Activated CD8-positive, alpha-beta T cell treated with anti-CD3 and anti-CD28 coated beads, Interleukin-2, amount 10 ng/mL, durations not matched to agents 7 days and 5 days (primary cell): ENCODE measurements around the gene LPCAT4. TPM values are rescaled to one million over a fixed set of nuclear protein-coding genes. Genes with fewer than 3 reads are reported as not detected.
A peak's percentile ranks its signal among the peaks of the same experiment; 100 is the strongest.

Source experiments
- ATAC-seq: fragments of 150-1000 bp; cut with Tn5 transposase; one replicate; pipeline ENCODE4 v1.10.0; 2021; ENCODE audit warnings: moderate library complexity
- CTCF ChIA-PET: fragments of 350-600 bp; sonication (Branson Sonifier 250); formaldehyde crosslinking; loops from one replicate; lab custom pipeline; 2021; ENCODE audit warnings: antibody characterized with exemption; lab: Charles Lee
- POLR2A ChIA-PET: fragments of 350-600 bp; sonication (Branson Sonifier 250); formaldehyde crosslinking; loops from one replicate; lab custom pipeline; 2021; ENCODE audit warnings: antibody characterized with exemption; lab: Charles Lee
- DNase-seq: peaks from one replicate; pipeline ENCODE4 v3.0.0-alpha.2; 2020
- H3K27ac Mint-ChIP-seq: one replicate; pipeline ENCODE4 v1.8.0; 2021; ENCODE audit warnings: mild to moderate bottlenecking, mixed read lengths
- H3K27me3 Mint-ChIP-seq: one replicate; pipeline ENCODE4 v1.8.0; 2021; ENCODE audit warnings: low read depth, mixed read lengths
- H3K36me3 Mint-ChIP-seq: one replicate; pipeline ENCODE4 v1.8.0; 2021; ENCODE audit warnings: low read depth, mixed read lengths
- H3K4me1 Mint-ChIP-seq: one replicate; pipeline ENCODE4 v1.8.0; 2021; ENCODE audit warnings: low read depth, mixed read lengths
- H3K4me3 Mint-ChIP-seq: one replicate; pipeline ENCODE4 v1.8.0; 2021; ENCODE audit warnings: mild to moderate bottlenecking, mixed read lengths
- H3K9me3 Mint-ChIP-seq: one replicate; pipeline ENCODE4 v1.8.0; 2022; ENCODE audit warnings: mixed read lengths; ENCODE audit not compliant: insufficient read depth
- total RNA-seq, 2 experiments: library from RNA; stranded (reverse); gene quantifications; one replicate each; pipeline ENCODE4 v1.2.3, GENCODE V29; 2021

The LPCAT4 gene
- total RNA-seq, 2 experiments from 2014 or later = 106 to 115 TPM

DNA sequence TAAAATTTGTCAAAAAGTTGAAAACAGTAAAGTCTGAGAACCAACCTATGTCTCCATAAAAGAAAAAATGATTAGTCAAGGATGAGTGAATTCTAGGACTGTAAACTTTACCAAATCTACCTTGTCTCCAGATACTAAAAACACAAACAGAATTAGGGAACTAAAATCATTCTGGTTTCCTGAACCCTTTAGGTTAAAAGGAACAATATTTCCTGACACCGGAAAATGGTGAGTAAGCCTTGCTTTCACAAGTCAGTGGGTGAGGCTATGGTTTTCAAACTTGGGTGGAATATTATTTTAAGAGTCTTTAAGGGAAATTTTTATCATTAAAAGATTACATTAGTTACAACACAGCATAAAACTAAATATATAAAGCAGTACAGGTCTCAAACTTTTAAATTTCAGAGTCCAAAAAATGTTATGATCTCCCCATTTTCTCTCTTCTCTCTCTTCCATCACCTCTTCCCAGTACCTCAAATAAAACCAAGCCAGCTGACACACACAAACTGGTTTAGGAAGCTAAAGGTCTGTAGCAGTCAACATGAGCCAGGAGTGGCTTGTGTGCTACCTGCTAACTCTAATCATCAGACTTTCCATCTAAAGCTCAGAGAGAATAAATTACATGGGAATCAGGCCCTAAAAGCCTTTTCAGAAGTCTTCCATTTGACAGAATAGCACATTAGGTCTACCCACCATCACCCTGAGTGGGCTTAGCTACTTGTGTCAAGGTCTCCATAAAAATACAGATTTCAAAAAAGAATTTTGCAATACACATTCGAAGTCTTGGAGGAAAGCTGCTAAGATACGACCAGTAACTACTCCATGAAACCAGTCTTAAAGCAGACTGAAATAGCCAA, 31.6 kb downstream of the LPCAT4 start:
- no peaks in the 10 kb centered on the region for H3K9me3 Mint-ChIP-seq
- no peaks in the 10 kb centered on the region for H3K27me3 Mint-ChIP-seq
- no peak for ATAC-seq
- ChIA-PET CTCF (interaction anchor here (1.2 to 5.3 kb wide), 2 partner anchors 14 to 32 kb away, joined by 3 to 51 read pairs; partner anchors contain the start of gene LPCAT4), POLR2A (interaction anchor here (0.5 to 3.6 kb wide), 4 partner anchors 8 to 317 kb away, joined by 4 to 61 read pairs (median 31); partner anchors contain the start of gene LPCAT4)
- H3K27ac Mint-ChIP-seq = peak overlapping the region; percentile 97
- DNase-seq = no peak
- peaks cover 24% of the 10 kb centered on the region for H3K36me3 Mint-ChIP-seq
- H3K4me1 Mint-ChIP-seq = peaks cover 64% of the 10 kb centered on the region
- H3K4me3 Mint-ChIP-seq = peak overlapping the region; percentile 97

DNA sequence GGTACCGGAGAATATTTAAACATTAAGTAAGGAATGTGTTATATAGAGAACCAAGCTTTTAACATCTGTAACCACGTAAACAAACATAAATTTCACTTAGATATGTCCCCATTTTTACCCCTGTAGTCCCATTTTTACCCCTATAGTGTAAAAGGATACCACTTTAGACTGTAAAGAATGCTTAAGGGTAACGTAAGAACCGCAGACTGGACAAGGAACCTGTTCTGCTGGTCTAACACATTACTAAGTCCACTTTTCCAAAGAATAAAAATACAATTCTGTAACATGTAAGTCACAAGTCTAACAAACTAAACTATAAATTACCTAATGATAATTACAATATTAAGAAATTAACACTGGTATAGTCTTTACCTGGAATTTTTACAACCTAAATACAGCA, 32.3 kb downstream of the LPCAT4 start:
- Mint-ChIP-seq H3K27ac (peak overlapping the region; percentile 97), H3K4me3 (peak overlapping the region; percentile 97), H3K9me3 (no peaks in the 10 kb centered on the region), H3K4me1 (peaks cover 64% of the 10 kb centered on the region), H3K36me3 (peaks cover 19% of the 10 kb centered on the region), H3K27me3 (no peaks in the 10 kb centered on the region)
- ChIA-PET POLR2A (interaction anchor here (0.6 kb wide), 1 partner anchor 15 kb away, joined by 3 read pairs; no protein-coding TSS in a partner anchor), CTCF (interaction anchor here (2.2 kb wide), 1 partner anchor 8 kb away, joined by 8 read pairs; the partner anchor contains the start of genes NOP10 and NUTM1)
- ATAC-seq = no peak
- DNase-seq = no peak

DNA sequence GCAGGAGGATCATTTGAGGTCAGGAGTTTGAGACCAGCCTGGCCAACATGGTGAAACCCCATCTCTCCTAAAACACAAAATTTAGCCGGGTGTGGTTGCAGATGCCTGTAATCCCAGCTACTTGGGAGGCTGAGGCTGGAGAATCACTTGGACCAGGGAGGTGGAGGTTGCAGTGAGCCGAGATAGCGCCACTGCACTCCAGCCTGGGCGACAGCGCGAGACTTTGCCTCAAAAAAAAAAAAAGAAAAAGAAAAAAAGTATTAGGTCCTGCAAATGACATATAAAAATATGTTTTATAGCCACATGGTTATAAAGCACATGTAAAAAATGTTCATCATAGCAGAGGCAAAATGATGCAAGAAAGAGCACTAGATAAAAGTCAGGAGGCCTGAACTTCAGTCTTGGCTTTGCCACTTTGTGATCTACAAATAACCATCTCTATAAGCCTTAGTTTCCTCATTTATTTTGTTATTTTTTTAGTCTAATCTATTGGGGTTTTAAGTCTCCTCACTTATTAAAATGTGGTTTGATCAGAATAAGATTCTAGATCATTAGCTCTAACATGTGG, 34.4 kb downstream of the LPCAT4 start:
- ChIA-PET CTCF (interaction anchor here (1.0 to 2.2 kb wide), 3 partner anchors 10 to 123 kb away, joined by 5 to 8 read pairs (median 5); partner anchors contain the start of genes KATNBL1, LPCAT4, NOP10 and NUTM1), POLR2A (interaction anchor here (1.5 kb wide), 1 partner anchor 14 kb away, joined by 3 read pairs; no protein-coding TSS in a partner anchor)
- ATAC-seq (no peak), DNase-seq (no peak)
- Mint-ChIP-seq H3K4me1 (peaks cover 74% of the 10 kb centered on the region), H3K4me3 (no peak overlapping the region), H3K36me3 (peaks cover 13% of the 10 kb centered on the region), H3K27ac (peak overlapping the region; percentile 90), H3K9me3 (no peaks in the 10 kb centered on the region), H3K27me3 (no peaks in the 10 kb centered on the region)

DNA sequence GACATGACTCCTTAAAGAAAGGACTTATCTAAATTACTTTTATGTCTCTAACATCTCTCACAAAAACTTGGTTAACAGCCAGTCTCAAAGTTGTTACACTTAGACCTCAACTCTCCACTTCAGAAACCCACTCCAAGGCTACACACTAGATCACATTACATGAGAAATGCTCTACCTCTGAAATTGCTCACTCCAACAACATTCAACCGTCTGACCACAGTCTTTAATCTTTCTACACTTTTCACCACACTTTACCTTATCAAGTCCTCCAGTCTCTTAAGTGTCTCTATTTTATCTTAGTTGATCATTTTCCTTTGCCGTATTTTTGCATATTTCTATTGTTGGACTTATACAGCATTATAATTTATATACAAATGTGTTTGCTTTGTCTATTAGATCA, 35.2 kb downstream of the LPCAT4 start:
- peaks cover 13% of the 10 kb centered on the region for H3K36me3 Mint-ChIP-seq
- ATAC-seq (peak; percentile 68), DNase-seq (peak; percentile 33)
- no peaks in the 10 kb centered on the region for H3K9me3 Mint-ChIP-seq
- no peaks in the 10 kb centered on the region for H3K27me3 Mint-ChIP-seq
- H3K4me1 Mint-ChIP-seq = peaks cover 77% of the 10 kb centered on the region
- ChIA-PET POLR2A (interaction anchor here (0.8 to 1.5 kb wide), 2 partner anchors 13 to 14 kb away, joined by 3 read pairs; no protein-coding TSS in a partner anchor), CTCF (interaction anchor here (2.1 to 3.0 kb wide), 2 partner anchors 14 to 90 kb away, joined by 11 to 13 read pairs; no protein-coding TSS in a partner anchor)
- peak overlapping the region; percentile 38 for H3K4me3 Mint-ChIP-seq
- peak overlapping the region; percentile 90 for H3K27ac Mint-ChIP-seq

DNA sequence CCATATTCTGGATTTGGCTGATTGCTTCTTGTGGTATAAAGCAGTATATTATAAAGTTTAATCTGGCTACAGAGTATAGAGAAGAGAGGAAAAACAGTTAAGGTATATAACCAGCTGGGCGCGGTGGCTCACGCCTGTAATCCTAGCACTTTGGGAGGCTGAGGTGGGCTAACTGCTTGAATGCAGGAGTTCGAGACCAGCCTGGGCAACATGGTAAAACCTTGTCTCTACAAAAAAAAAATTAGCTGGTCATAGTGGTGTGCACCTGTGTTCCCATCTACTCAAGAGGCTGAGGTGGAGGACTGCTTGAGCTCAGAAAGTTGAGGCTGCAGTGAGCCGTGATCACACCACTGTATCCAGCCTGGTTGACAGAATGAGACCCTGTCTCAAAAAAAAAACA, 36.7 kb downstream of the LPCAT4 start:
- ChIA-PET POLR2A (interaction anchor here (0.6 to 5.7 kb wide), 5 partner anchors 6 to 106 kb away, joined by 3 to 61 read pairs (median 3); partner anchors contain the start of genes EMC4, LPCAT4, NOP10 and NUTM1), CTCF (interaction anchor here (1.3 to 3.8 kb wide), 6 partner anchors 8 to 89 kb away, joined by 4 to 35 read pairs (median 15); partner anchors contain the start of genes LPCAT4, NOP10, NUTM1 and SLC12A6)
- no peaks in the 10 kb centered on the region for H3K9me3 Mint-ChIP-seq
- H3K4me1 Mint-ChIP-seq = peaks cover 73% of the 10 kb centered on the region
- DNase-seq (no peak), ATAC-seq (no peak)
- peaks cover 18% of the 10 kb centered on the region for H3K36me3 Mint-ChIP-seq
- H3K4me3 Mint-ChIP-seq = no peak overlapping the region
- H3K27ac Mint-ChIP-seq = peak overlapping the region; percentile 5
- H3K27me3 Mint-ChIP-seq = no peaks in the 10 kb centered on the region

DNA sequence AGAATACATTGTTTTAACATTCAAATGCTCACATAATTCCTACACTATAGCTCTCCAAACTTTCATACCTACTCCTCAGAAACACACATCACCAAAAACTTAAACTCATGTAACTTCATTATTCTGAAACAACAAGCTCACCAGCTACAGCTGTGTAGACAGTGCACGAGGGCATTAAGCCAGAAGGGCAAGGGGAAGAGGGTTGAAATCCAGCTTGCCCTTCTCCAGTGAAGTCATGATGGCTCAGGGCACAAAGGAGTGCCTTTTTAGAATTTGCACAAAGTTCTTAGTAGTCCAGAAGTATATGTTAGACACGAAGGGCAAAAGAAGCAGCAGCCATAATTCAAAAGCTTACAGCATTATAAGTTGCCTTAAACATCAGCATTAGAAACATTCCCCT, 38.0 kb downstream of the LPCAT4 start:
- POLR2A ChIA-PET = interaction anchor here (2.2 to 5.7 kb wide), 4 partner anchors 8 to 38 kb away, joined by 9 to 61 read pairs (median 14); partner anchors contain the start of genes LPCAT4, NOP10, NUTM1 and SLC12A6
- Mint-ChIP-seq H3K4me3 (peak overlapping the region; percentile 42), H3K27ac (peak overlapping the region; percentile 83), H3K9me3 (no peaks in the 10 kb centered on the region), H3K36me3 (peaks cover 18% of the 10 kb centered on the region), H3K27me3 (no peaks in the 10 kb centered on the region), H3K4me1 (peaks cover 67% of the 10 kb centered on the region)
- ATAC-seq (no peak), DNase-seq (no peak)
- CTCF ChIA-PET = interaction anchor here (1.2 to 3.8 kb wide), 8 partner anchors 9 to 219 kb away, joined by 3 to 35 read pairs (median 15); partner anchors contain the start of genes LPCAT4, NOP10, NUTM1 and SLC12A6

DNA sequence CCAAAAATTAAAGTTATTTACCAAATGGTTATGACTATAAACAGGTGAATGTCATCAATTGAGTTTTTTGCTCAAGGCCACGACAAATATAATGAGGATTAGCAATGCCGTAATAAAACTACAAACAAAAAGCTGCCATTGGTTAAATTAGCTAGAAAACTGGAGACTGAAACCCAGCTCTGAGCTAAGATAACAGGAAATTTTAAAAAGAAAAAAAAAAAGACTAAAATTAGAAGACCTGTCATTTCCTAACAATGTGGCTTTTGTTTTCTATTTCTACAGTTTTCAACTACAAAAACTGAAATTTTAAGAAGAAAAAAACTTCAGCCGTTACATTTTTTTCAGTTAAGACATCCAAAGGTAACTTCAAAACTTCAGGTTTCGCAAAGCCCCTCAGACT, 39.1 kb downstream of the LPCAT4 start:
- peak overlapping the region; percentile 65 for H3K4me3 Mint-ChIP-seq
- DNase-seq (no peak), ATAC-seq (no peak)
- POLR2A ChIA-PET = interaction anchor here (0.6 to 5.7 kb wide), 7 partner anchors 9 to 661 kb away, joined by 3 to 61 read pairs (median 9); partner anchors contain the start of genes LPCAT4, NOP10, NUTM1 and SLC12A6
- H3K27ac Mint-ChIP-seq = peak overlapping the region; percentile 78
- CTCF ChIA-PET = interaction anchor here (0.6 to 3.8 kb wide), 12 partner anchors 10 to 218 kb away, joined by 3 to 35 read pairs (median 4); partner anchors contain the start of genes LPCAT4, NOP10, NUTM1 and SLC12A6
- H3K9me3 Mint-ChIP-seq = no peaks in the 10 kb centered on the region
- peaks cover 61% of the 10 kb centered on the region for H3K4me1 Mint-ChIP-seq
- H3K36me3 Mint-ChIP-seq = peaks cover 20% of the 10 kb centered on the region
- H3K27me3 Mint-ChIP-seq = no peaks in the 10 kb centered on the region

DNA sequence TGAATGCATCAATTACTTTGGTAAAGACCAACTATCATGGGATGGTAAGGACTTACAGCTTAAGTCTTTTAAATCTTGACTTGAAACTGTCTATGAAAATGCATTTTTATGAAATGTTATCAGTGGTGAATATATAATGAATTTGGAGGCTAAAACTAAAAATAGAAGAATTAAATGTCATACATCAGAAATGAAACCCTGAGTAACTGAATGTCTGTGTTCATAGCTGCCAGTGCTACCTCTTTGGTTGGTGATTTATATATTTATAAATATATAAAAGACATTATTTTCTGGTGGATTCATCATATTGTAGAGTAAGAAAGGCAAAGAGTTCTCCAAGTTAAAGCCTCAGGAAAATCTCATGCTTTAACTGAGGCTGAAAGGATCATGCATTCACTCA, 41.6 kb downstream of the LPCAT4 start:
- Mint-ChIP-seq H3K4me3 (no peak overlapping the region), H3K36me3 (peaks cover 14% of the 10 kb centered on the region), H3K9me3 (no peaks in the 10 kb centered on the region), H3K27ac (peak overlapping the region; percentile 30), H3K27me3 (no peaks in the 10 kb centered on the region), H3K4me1 (peaks cover 45% of the 10 kb centered on the region)
- ChIA-PET CTCF (interaction anchor here (1.4 to 1.7 kb wide), 2 partner anchors 18 to 41 kb away, joined by 6 to 10 read pairs; partner anchors contain the start of genes LPCAT4, NOP10 and NUTM1), POLR2A (interaction anchor here (0.7 to 5.7 kb wide), 3 partner anchors 11 to 224 kb away, joined by 3 to 61 read pairs (median 3); partner anchors contain the start of genes EMC7, PGBD4 and SLC12A6)
- no peak for ATAC-seq
- no peak for DNase-seq

DNA sequence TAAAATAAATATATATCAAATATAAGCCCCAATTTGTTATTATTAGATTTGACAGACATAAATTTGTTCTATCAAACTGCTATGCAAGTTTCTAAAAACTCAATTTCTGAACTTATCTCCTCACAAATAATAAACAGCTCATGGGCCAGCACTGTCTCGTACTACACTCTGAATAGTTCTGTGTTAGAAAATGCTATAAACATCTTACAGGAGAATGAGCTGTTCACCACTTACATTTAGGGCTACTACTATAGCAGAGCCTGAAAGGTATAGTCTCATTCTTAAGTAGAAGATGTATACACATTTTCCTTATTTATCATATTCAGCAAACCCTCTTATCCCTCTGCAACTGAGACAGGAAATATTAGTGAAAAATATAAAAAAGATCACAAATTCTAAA, 42.1 kb downstream of the LPCAT4 start:
- POLR2A ChIA-PET = interaction anchor here (0.7 to 5.7 kb wide), 3 partner anchors 12 to 223 kb away, joined by 3 to 61 read pairs (median 3); partner anchors contain the start of genes EMC7, PGBD4 and SLC12A6
- Mint-ChIP-seq H3K36me3 (peaks cover 12% of the 10 kb centered on the region), H3K27ac (no peak overlapping the region), H3K9me3 (no peaks in the 10 kb centered on the region), H3K4me1 (peaks cover 41% of the 10 kb centered on the region), H3K27me3 (no peaks in the 10 kb centered on the region), H3K4me3 (no peak overlapping the region)
- ATAC-seq (no peak), DNase-seq (no peak)
- CTCF ChIA-PET = interaction anchor here (1.7 kb wide), 1 partner anchor 18 kb away, joined by 6 read pairs; the partner anchor contains the start of genes NOP10 and NUTM1

DNA sequence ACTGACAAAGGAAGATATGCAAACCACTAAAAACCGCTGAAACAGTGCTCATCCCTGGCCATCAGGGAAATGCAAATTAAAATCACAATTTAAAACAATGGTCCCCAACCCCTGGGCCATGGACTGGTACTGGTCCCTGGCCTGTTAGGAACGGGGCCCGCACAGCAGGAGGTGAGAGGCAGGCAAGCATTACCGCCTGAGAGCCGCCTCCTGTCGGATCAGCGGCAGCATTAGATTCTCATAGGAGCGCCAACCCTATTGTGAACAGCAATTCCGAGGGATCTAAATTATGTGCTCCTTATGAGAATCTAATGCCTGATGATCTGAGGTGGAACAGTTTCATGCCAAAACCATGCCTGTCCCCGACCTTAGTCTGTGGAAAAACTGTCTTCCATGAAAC, 43.8 kb downstream of the LPCAT4 start:
- Mint-ChIP-seq H3K4me1 (peaks cover 35% of the 10 kb centered on the region), H3K27me3 (no peaks in the 10 kb centered on the region), H3K27ac (no peak overlapping the region), H3K9me3 (no peaks in the 10 kb centered on the region), H3K4me3 (no peak overlapping the region), H3K36me3 (peaks cover 8% of the 10 kb centered on the region)
- DNase-seq (no peak), ATAC-seq (no peak)
- ChIA-PET CTCF (interaction anchor here (0.7 to 1.3 kb wide), 2 partner anchors 44 to 82 kb away, joined by 3 to 4 read pairs; partner anchors contain the start of gene LPCAT4), POLR2A (no interaction called here)
